GM23248 (cell line): ENCODE measurements around the gene OLFML2B.

Source experiments
- EZH2 ChIP-seq: fragments of 200-600 bp; sonication (generic); IDR thresholded peaks from 2 replicates; pipeline ENCODE4 v1.6.1; 2018; ENCODE audit warnings: antibody characterized with exemption, mild to moderate bottlenecking; ENCODE audit not compliant: insufficient read depth, poor library complexity, severe bottlenecking
- EZH2phosphoT487 ChIP-seq: fragments of 200-600 bp; sonication (generic); IDR thresholded peaks from 2 replicates; pipeline ENCODE4 v1.6.1; 2018; ENCODE audit warnings: antibody characterized with exemption, moderate library complexity, mild to moderate bottlenecking, low read depth; ENCODE audit not compliant: insufficient read depth

GRCh38 chr1:161944381-161944780, 79.3 kb downstream of the OLFML2B start:
- TF ChIP-seq EZH2 (no peak), EZH2phosphoT487 (no peak)
